Measurements from ENCODE around the gene OR5AN1.

The OR5AN1 gene

DNA sequence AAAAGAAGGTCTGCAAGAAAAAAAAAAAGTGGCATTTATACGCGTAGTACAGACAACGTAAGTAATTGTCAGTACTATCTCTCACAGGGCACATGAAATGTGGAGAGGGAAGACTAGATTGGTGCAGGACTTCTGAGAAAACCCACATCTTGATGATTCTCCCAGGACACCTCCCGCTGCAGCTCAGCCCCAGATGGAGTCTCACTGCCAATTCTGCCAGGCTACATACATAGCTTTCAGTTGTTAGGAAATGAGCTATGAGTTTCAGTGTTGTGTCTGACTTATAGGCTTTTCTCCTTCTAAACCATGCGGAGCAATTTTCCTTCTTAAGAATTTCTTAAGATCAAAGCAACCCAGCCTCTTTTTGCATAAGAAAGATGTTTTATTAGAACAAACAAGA, 57.9 kb downstream of the OR5AN1 start:
- H3K4me1 Mint-ChIP-seq: no peaks in the 10 kb centered on the region

GRCh38 chr11:59417023-59417422, 58.3 kb downstream of the OR5AN1 start:
- H3K4me1 Mint-ChIP-seq: no peaks in the 10 kb centered on the region
- peaks cover 3% of the 10 kb centered on the region for H3K27me3 Mint-ChIP-seq (ENCODE audit: low read depth)
- no peaks in the 10 kb centered on the region for H3K9me3 Mint-ChIP-seq
- no peaks in the 10 kb centered on the region for H3K36me3 Mint-ChIP-seq (ENCODE audit: low read depth)
- no peak overlapping the region for H3K27ac Mint-ChIP-seq
- H3K4me3 Mint-ChIP-seq: no peak overlapping the region
- no peak for TF ChIP-seq CTCF (IDR thresholded peaks at IDR 0.05; ENCODE audit: unreplicated experiment in 3 of 3)

More for the DNA sequence above, 57.9 kb downstream of the OR5AN1 start:
- no peak overlapping the region for H3K4me3 Mint-ChIP-seq
- H3K27me3 Mint-ChIP-seq (ENCODE audit: low read depth): peaks cover 3% of the 10 kb centered on the region
- H3K36me3 Mint-ChIP-seq (ENCODE audit: low read depth): no peaks in the 10 kb centered on the region
- TF ChIP-seq CTCF (IDR thresholded peaks at IDR 0.05; ENCODE audit: unreplicated experiment in 3 of 3): no peak
- no peak overlapping the region for H3K27ac Mint-ChIP-seq
- no peaks in the 10 kb centered on the region for H3K9me3 Mint-ChIP-seq

DNA sequence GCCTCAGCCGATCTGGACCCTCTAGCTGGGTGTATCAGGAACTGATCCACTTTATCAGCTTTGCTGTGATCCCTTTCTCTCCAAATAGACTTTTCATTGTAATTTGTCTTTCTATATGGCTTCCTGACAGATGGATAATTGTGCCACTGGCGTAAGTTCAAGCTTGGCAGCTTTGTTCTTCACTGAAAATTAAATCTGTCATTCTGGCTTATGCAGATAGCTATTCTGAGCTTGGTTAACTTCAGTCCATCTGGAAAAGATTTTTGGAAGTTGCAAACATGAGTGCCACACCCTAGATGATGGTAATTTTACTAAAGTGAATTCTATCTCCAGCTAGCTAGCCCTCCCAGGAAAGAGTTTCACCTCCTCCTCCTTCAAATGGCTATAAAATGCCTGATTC, 59.5 kb downstream of the OR5AN1 start:
- H3K27ac Mint-ChIP-seq: no peak overlapping the region
- no peaks in the 10 kb centered on the region for H3K9me3 Mint-ChIP-seq
- TF ChIP-seq CTCF (IDR thresholded peaks at IDR 0.05; ENCODE audit: unreplicated experiment in 3 of 3): no peak
- peaks cover 6% of the 10 kb centered on the region for H3K27me3 Mint-ChIP-seq (ENCODE audit: low read depth)
- H3K36me3 Mint-ChIP-seq (ENCODE audit: low read depth): no peaks in the 10 kb centered on the region
- H3K4me3 Mint-ChIP-seq: no peak overlapping the region
- H3K4me1 Mint-ChIP-seq: no peaks in the 10 kb centered on the region
